Measurements from ENCODE around the gene TCERG1.

The TCERG1 gene

DNA sequence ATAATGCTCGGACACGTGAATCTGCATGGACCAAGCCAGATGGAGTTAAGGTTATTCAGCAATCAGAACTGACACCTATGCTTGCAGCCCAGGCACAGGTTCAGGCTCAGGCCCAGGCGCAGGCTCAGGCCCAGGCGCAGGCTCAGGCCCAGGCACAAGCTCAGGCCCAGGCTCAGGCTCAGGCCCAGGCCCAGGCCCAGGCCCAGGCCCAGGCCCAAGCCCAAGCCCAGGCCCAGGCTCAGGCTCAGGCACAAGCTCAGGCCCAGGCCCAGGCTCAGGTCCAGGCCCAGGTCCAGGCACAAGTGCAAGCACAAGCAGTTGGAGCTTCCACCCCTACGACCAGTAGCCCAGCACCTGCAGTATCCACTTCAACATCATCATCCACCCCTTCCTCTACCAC lies 11.8 kb downstream of the TCERG1 start:
- DNase-seq: no peak

DNA sequence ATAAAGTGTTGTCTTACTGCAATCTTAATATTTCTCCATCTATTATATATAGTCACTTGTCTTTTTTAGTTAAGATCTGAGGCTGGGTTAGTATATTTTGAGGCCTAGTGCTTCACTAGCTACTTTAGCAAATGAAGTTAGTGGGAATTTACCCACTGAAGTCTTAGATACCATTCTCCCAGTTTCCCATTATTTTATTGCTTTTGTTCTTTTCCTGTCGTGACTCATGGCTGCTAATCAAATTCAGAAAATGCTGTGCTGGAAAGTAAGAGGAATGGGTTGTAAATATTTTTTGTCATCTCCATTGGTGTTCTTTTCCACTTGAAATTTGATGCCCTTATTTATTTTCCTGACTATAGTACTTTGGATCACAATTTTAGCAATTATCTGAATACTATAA lies 14.2 kb downstream of the TCERG1 start:
- no peak for DNase-seq

DNA sequence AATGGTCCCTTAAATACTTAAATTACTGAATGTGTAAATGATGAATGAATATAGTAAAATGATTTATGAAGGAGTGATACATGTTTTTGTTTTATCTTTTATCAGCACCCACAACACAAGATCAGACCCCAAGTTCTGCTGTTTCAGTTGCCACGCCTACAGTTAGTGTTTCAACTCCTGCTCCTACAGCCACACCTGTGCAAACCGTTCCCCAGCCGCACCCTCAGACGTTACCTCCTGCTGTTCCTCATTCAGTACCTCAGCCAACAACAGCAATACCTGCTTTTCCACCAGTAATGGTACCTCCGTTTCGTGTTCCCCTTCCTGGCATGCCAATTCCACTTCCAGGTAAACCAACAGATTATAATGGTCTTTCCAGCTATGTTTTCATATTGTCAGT lies 16.3 kb downstream of the TCERG1 start:
- no peak for DNase-seq

DNA sequence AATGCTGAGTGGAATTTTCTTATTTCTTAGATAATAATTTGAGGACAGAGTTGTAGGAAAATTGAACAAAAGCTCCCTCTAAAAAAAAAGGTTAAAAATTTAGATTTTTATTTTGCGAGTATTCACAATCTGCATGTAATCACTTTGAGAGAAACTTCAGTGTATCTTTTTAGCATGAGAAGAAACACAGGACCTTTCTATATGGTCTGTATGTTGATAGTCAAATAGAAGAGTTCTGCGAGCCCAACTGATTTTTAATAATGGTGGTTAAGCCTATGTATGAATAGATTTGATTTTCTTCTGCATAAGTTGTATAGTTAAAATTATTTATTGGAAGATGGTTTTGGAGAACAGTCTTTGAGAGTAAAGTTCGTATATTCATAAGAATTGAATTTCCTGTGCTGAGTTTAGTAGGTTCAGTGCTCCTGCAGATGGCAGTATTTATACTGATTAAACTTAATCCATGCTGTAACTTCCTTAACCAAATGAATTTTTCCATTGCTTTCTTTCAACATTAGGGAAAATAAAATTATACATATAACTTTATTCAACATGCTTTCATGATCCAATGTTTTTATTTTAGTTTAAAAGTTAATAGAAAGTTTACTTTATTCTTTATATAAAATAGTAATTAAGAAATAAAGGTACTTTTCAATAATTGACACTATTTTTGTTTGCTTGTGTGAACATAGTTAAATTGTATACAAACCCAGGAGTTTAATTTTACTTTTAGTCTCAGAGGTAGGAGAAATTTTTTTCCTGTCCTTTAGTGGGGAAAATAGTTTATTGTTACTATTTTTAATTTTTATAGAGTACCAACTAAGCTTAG lies 19.6 kb downstream of the TCERG1 start:
- DNase-seq: peak; percentile 9

DNA sequence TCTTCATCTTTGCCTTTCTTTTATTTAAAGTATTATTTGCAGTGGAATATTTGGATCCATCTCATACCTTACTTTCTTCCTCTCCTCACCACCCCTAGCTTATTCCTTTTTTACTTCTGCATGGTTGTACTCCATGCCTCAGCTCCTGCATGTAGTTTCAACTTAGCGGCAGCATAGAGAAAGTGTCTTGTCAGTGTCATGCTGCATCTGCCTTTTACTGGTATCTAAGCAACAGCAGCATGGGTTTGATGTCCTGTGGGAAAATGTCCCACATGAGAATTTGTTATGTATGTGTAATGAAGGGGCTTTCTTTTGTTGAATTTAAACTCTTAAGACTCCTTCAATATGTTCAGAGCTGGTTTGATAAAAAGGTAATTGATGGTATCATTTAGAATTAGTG lies 20.6 kb downstream of the TCERG1 start:
- DNase-seq: no peak

DNA sequence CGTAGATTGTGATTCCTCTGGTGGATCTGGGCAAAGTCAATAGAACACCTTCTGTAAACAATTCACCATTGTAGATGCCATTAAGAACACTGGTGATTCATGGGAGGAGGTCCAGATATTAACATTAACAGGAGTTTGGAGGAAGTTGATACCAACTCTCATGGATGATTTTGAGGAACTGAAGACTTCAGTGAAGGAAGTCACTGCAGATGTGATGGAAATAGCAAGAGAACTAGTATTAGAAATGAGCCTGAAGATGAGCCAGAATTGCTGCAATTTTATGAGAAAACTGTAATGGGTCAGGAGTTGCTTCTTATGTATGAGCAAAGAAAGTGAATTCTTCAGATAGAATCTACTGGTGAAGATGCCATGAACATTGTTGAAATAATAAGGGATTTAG lies 26.9 kb downstream of the TCERG1 start:
- DNase-seq: no peak

DNA sequence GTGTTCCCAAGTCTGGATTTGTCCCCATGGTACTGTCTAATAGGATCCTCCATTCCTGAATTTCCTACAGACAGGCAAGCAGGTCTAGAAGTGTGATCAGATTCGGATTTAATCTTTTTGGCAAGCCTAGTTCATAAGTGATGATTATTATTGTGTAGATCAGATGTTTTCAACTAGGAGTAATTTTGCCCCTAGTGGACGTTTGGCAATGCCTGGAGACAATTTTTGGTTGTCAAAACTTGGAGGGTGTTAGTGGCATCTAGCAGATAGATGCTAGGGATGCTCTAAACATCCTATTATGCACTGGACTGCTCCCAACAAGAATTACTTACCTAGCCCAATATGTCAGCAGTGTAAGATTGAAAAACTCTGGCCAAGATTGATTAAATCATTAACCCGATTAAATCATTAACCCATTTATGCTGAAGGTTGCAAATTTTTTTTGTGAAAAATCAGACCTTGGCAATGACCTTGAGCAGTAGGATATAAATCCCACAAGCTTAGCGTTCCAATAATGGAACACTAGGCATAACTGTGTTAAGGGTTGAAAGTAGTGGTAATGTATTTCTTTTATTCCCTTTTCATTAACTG lies 28.2 kb downstream of the TCERG1 start:
- DNase-seq: no peak

DNA sequence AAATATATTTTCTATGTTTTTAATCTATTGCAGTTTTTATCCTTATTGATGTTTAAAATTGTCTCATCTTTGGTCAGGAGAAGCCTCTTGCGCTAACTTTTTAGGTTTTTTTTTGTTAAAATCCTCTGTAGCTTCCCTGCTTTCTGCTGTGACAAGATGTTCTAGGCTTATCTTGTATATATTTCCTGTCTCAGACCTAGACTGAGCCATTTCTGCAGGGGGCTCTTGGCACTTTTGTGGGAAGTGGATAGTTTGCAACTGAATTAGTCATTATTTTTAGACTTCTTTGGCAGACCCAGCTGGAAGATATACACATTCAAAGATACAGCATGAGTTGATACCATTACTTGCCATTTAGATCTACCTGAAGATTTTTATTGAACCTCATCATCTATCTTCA lies 28.8 kb downstream of the TCERG1 start:
- DNase-seq: no peak

DNA sequence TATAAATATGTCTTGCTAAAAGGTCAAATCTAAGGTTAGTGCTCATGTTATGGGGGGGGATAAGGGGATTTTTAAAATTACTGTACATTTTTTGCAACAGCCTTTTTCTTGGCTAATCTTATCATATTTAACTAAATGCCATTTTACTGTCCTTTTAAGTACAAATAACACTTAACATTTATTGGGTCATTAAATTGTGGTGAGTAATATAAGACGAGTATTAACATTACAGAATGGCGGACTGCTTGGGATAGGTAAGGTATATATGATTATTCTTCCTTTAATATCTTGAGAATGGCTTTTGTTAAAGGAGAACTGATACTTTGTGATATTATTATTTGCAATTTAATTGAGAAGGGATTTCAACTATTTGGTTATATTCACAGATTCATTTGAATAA lies 35.6 kb downstream of the TCERG1 start:
- DNase-seq: no peak

DNA sequence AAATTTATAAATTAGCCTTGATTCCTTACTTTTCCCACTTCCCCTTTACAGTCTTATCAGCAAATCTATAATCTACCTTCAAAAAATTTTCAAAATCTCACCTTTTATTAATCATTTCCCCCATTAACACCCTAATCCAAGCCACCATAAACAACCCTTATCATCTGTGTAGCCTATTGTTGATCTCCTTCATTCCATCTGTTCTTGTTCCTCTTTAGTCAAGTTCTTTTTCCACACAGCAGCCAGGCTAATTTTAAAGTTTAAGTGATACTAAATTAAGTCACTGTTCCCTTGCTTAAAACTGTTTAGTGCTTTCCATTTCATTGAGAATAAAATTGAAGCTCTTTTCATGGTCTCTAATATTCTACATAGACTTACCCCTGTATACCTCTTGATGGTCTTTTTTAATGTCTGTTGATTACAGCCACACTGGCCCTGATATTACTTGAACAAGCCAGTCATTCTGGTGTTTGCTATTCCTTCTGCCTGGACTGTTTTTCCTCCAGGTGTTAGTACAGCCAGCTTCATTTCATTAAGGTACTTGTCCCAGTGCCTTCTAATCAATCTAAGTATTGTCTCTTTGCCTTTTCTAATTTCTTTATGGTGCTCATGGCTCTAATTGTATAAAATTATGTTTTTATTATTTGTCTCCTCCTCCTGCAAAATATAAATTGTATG lies 37.7 kb downstream of the TCERG1 start:
- no peak for DNase-seq

DNA sequence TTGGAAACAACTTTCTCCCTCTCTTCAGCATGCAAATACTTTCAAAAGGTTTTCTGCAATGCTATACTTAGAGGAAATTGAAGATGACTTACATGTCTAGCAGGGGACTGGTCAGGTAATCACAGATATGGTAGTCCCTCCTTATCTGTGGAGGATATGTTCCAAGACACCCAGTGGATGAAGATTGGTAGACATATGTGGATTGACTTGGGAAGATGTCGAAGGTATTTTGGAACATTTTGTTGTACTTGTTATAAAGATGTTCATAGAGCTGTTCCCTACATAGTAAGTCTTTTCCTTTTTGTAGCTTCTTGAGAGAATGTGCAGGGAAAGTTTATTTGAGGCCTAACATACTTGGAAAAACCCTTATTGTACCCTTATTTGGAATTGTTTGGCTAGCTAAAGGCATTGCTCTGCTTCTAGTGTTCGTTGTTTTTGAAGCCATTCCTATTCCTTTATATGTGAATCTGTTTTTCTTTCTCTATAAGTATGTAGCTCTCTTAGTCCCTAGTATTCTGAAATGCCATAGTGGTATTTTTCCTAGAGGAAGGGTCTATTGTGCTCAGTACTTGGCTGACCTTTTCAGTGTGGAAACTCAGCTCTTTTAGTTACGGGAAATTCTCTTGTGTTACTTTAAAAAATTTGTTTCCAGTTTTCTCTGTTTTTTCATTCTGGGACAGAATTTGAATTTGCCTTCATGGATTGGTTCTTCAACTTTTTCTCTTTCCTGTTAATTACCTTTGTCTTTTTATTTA lies 43.1 kb downstream of the TCERG1 start:
- DNase-seq: no peak

DNA sequence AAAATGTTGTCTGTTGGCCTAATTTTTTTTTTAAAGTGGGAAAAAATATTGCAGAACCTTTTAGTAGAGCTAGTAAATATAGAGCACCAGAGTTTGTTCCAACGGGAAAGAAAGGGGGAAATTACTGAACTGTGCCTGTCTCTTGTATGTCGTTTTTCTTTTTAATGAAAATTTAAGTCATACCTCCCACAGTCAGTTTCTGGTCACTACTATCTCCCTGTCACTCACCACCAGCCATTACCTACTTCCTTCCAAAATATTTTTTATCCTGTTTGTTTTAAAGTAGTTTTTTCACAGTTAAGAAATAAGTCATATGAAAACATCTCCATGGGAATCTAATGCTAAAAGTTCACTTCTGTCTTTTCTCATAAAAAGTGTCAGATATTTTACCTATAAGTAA lies 47.5 kb downstream of the TCERG1 start:
- DNase-seq: no peak

DNA sequence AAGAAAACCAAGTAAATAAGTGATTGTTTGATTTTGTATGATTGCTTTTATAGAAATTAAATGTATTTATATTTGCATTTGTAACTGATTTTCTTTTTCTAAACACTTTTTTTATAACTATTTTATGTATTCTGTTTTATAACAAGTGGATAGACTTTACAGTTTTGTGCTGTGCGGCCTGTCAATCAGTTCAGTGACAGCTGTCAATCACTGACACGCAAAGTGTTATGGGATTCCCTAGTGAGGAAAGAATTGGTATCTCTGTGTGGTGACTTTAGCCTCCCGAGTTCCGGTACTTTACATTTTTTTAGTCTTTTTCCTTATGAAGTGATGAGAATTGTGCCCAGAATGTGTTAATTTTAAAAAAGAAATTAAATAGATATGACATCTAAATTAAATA lies 52.5 kb downstream of the TCERG1 start:
- DNase-seq: no peak

DNA sequence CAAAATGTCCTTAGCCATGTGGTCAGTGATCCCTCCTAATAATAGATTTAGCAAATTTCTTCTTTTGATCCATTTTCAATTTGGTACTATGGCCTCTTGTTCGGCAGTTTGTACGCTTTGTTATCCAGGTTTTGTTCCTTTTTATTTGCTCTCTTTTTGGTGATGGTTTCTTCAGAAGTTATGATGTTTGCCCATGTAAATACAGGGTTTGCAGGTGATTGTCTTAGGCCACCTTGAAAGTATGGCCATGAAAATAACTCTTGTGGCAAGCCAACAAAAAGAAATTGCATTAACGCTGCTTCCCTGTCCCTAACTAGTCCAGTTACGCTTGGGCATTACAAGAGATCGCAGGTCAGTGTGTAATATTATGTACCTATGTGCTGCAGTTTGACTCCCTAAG lies 60.3 kb downstream of the TCERG1 start:
- DNase-seq: no peak

DNA sequence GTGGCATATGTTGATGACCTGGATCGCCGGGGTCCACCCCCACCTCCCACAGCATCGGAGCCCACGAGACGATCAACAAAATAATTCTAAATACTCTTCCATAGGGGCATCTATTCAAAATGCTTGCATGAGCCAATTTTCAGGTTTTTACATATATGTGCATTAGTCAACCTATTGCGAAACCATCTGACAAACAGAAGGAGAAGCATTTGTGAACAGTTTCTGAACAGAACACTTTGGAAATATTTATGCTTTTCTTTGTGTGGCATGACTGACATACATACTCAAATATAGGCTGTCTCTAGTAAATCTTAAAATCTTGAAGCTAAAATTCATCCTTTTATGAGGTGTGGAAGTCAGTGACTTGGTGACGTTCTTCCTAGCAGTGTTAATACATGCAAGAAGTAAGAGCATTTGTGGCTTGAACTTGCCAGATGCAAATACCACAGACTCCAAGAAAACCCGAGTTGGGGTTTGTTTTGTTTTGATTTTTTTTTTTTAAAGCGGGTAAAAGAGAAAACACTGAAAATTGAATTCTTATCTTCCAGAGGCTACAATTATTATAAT lies 63.5 kb downstream of the TCERG1 start:
- no peak for DNase-seq

DNA sequence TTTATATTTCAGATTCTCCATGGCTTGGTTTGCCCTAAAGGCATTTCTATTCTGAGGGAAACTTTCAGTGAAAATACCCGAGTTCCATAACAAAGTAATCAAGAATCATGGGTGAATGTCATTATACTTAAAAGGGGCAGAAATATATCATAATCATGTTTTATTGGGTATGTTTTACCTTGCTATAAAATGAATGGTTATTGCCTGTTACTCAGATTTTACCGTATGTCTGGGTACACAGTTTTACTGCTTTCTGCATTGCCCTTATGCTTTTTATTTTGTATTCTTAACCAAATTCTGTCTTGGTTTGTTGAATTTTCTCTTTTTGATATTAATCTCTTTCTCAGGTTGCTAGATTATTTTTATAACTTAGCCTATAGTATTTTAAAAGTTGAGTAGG lies 66.3 kb downstream of the TCERG1 start:
- no peak for DNase-seq

DNA sequence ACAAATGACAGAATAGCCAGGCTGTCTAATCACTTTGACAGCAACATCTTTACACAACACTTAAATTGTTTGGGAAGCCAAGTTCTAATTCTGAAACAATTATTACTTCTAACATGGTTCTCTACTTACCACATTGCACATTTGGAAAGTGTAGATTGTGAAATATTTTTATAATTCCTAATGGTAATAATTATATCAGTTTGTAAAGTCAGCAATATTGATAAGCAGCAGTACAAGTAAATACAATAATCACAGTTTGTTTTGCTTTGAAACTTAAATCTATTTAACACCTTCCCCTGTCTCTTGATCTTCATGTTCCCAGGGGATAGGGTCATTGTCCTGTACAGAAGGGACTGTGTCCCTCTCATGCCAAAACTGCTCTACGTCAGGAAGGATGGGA lies 67.4 kb downstream of the TCERG1 start:
- no peak for DNase-seq

DNA sequence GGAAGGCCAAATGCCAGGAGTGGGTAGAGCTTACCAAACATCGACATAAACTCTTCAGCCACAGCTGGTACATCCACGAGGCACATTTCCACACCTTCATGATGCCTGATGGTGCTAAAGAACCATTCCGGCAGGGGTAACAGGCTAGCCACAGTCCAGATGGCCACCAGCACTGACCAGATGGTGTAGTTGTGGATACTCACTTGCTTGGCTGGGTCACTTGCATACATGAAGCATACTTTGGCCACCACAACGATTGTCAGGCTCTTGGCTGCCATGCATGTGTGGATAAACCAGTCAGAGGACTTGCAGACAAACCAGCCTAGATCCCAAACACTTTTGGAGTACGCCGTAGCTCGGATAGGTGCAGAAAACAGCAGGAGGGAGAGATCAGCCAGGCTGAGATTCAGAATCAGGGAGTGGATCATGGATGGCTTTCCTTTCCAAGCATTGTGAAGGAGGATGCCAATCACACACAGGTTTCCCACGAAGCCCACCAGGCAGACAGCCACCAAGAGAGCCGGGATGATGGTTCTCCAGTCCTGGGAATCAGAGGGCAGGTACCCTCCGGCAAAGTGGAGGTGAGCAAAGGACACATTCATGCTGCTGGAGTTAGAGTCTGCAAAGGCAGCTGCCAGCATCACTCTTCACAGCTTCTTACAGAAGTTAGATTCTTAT lies 68.5 kb downstream of the TCERG1 start:
- DNase-seq: no peak

DNA sequence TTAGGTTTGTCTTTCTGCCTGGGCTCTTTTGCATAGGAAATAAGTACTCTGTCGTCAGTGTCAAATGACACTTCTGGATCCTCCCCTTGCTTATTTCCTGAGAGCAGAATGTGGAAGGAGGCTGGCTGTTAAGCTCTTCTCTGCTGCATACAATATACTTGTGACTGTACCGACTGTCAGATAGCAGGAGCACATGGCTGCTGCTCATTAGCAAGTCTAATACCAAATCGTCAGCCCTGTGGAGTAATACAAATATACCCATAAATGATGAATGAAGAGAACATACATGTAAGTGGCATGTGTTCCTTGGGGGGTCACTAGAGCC lies 69.0 kb downstream of the TCERG1 start, which contains the start of gene GPR151:
Gene GPR151, minus strand, starts transcription at position 40 of the 325 bp plus-strand sequence. CDS start 77 bp downstream, outside the sequence.
- peak; percentile 10 for DNase-seq

DNA sequence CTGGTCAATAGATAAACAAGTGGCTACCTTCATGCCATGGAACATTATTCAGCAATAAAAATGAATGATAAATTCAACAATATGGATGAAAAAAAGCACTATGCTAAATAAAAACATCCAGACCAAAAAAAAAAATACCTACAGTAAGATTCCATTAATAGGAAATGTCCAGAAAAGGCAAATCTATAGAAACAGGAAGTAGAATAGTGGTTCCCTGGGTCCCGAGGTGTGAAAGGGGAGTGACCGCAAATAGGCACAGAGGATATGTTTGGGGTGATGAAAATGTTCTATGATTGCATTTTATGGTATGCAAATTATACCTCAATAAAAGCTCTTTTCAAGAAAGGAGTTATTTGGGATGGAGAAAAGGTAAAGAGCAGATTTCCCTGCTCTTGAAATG lies 72.4 kb downstream of the TCERG1 start:
- no peak for DNase-seq

DNA sequence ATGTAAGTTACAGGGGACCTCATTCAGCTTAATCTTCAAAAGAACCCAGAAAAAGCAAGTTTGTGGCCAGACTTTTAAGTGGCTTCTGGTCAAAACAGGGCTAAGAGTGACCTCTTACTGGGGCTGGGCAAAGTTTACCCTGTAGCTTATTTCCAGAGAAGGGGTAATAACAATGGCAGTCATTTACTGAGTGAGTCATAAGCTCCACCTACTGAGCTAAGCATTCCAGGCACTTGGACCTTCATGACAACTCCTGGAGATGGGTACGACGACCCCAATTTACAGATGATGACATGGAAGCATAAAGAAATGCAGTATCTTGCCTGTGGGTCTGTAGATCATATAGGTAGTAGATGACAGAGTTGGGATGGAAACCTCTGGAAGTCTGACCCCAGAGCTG lies 73.6 kb downstream of the TCERG1 start:
- peak; percentile 30 for DNase-seq

DNA sequence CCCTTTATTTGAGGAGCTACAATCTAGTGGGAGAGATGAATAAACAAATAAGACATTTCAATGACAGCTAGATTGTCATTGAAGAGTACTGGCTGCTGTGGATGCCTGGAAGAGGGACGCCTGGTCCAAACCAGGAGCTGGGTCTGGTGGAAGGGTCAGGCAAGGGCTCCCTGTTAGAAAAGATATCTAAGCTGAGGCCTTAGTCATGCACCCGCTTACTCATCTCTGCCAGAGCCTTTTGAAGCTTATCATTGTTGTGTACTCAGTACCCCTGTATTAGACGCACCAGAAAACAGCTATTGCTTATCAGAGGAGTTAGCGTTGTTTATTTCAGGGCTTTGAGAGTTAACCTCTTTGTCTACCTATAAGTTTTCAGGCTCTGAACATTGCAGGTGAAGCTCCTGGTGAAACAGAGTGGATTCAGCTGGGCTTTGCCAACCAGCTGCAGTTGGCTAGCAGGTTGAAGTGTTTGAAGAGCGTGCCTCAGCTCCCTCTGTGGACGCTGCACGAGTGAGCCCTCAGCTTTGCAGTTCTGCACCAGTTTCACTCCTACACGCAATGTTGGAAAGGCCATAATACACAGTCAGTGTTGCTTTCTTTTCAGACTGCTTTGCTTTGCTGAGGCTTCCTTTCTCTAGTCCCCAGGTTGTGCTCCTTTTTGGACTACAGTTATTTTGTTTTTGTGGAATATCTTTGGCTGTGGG lies 74.4 kb downstream of the TCERG1 start:
- DNase-seq: no peak
